Activated T-helper 1 cell treated with Interleukin-2 at 50 U/mL for 16 hours (primary cell): ENCODE measurements around the gene SLC2A13.

Source experiments
- DNase-seq: peaks from one replicate; pipeline ENCODE4 v3.0.0-alpha.2; 2020; ENCODE audit warnings: low read depth

Gene SLC2A13

GRCh38 chr12:40105515-40106201 is at the start of gene SLC2A13:
SLC2A13 (minus strand) TSS chr12:40106081; CDS start chr12:40105808, 273 bp downstream.
- peak; percentile 73 for DNase-seq

GRCh38 chr12:40154381-40154780 is 48.5 kb upstream of the SLC2A13 start:
- DNase-seq = no peak

DNA sequence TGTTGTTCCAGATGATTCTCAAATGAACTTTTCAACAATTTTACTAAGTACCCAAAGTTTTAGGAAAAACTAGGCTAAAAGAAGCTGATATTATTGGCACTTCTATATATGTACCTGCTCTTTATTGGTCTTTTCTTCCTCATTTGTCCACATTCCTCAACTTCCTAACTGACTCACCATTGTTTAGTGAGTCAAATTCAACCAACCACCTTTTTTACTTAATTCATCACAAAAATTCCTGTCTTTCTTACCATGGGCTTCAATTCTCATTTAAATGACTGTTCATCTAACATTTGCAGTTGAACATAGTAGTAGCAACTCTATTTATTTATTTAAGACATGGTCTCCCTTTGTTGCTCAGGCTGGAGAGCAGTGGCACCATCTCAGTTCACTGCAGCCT is 47.6 kb upstream of the SLC2A13 start:
- DNase-seq = no peak

DNA sequence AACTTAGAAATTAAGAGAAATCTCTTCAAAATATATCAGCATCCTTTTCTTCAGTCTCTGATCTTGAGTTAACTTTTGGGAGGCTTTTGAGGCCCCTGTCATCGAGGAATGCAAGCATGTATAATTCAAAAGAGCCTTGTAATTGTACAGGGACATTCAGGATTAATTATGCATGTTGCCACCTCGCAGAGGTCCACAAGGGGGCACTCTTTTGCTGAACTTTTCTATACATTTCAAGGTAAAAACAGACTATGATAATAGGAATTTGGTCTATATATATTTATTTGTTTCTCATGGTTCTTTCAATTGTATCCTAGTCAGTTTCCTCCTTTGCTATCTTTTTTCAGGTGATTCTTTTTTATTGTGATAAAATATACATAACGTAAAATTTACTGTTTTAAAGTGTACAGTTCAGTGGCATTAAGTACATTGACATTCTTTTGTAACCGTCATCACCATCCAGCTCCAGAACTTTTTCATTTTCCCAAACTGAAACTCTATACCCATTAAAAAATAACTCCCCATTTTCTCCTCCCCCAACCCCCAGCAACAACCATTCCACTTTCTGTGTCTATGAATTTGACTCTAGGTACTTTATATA is 47.0 kb upstream of the SLC2A13 start:
- peak; percentile 7 for DNase-seq

DNA sequence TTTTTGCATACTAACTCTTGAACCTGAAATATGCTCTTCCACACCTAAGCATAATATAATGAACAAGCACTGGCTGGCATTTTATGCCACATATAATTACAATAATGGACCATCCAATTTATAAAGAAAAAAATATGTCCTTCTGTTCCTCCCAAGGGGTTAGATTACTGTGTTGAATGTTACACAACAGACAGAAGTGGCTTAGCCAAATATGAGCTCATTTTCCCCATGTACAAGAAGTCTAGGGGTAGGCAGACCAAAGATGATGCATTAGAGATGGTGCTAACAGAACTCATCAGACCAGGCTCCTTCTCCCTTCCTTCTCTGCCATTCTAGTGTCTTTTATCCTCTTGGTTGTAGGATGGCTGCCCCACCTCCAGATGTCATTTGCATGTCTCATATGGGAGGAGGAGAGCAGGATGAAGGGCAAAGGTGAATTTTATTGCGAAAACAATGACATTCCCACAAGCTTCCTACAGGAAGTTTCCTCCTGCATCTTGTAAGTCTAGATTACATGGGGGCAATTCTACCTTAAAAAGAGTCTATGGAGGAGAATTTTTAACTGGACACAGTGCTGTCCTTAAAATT is 43.9 kb upstream of the SLC2A13 start:
- no peak for DNase-seq

GRCh38 chr12:40146800-40147797 is 41.2 kb upstream of the SLC2A13 start:
- DNase-seq = no peak

GRCh38 chr12:40145896-40146295 is 40.0 kb upstream of the SLC2A13 start:
- DNase-seq = no peak

DNA sequence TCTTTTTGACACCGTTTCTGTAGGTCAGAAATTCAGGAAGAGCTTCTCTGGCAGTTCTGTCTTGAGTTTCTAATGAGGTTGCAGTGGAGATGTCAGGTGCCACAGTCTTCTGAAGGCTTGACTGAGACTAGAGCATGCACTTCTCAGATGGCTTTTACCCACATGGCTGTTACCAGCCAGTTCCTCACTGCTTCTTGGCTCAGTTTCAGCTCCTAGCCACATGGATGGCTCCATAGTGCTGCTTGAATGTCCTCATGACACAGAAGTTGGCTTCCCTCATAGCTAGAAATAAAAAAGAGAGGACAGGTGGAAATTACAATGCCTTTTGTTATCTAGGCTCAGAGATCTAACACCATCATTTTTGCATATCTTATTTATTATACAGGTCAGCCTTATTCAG is 38.1 kb upstream of the SLC2A13 start:
- no peak for DNase-seq

DNA sequence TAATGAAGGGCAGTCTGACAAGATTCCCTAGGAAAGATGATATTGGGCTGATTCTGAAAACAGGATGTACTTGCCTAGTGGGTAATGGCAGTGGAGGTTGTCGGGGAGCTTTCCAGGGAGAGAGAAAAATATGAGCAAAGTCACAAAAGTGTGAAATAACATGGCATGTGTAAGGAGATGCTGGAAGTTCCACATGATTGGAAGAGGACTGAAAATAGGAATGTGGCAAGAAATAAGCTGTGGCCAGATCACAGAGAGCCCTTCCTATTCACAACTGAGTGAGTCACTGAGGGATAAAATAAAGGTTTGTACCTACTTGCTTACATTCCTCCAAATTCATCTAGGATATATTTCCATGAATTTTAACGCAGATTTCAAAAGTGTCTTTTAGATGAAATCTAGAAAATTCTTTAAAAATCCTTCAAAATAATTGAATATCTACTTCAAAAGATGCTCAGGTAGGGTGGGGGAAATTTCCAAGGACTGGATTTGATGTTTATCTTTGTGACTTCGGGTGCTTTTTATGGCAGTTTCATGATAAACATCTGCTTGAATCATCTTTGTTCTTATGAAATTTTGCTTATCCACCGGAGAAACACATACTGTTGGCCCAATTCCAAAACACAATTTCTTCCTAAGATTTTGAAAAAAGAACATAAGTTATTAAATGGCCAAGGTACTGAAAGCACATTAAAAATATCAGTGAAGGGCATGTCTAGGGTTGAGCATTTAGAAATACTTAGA is 36.3 kb upstream of the SLC2A13 start:
- no peak for DNase-seq

- no peak for DNase-seq
Measured at GRCh38 chr12:40138526-40138925, 32.6 kb upstream of the SLC2A13 start.

- DNase-seq = no peak
Measured at GRCh38 chr12:40137252-40137651, 31.4 kb upstream of the SLC2A13 start.

DNA sequence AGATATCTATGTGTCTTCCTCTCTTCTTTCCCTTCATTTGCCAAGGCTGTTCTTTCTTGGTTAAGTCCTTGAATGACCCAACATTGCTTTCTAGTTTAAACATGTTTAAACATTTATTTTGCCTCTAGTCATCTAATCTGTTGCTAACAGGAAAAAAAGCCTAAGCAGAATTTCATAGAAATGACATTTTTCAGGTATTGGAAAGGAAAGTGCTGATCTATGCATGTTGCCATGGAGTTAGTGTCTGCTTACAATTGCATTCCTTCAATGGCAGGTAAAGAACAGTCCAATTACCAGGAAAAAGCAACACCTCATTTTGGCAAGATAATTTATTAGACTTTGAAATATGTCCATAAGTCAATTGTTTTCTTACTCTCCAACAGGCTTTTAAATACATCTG is 21.5 kb upstream of the SLC2A13 start:
- no peak for DNase-seq

- no peak for DNase-seq
Measured at GRCh38 chr12:40123496-40123895, 17.6 kb upstream of the SLC2A13 start.

- DNase-seq = no peak
Measured at GRCh38 chr12:40122842-40123241, 17.0 kb upstream of the SLC2A13 start.

DNA sequence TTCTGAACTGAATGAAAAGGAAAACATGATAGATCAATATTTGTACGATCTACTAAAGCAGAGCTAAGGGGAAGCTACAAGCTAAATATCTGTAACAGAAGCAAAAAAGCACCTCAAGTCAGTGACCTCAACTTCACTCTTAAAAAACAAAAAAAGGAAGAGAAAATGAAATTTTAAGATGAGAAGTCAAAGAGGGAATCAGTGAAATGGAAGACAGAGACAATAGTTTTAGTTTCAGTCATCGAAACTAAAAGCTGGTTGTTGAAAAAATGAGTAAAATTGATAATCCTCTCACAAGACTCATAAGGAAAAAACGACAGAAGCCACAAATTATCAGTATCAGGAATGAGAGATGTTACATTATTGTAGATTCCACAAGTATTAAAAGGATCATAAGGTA is 11.9 kb upstream of the SLC2A13 start:
- no peak for DNase-seq

DNA sequence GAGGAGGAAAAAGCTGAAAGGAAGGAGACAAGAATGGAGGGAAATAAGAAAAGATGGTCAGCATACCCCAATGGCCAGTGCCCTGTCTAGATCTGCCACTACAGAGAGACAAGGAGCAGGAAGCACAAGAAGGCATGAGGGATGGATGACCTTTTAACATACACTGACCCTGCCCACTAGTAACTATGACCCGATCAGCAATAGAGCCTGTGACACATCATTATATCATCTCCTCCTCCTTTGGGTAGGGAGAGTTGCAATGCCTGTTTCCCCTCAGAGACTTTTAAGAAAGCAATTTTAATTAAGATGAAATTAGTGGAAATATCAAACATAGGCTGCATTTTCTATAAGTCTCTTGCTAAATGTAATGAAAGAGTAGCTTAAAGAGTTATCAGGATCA is 4.7 kb upstream of the SLC2A13 start:
- DNase-seq = no peak

- DNase-seq = no peak
Measured at GRCh38 chr12:40107803-40108620, 2.1 kb upstream of the SLC2A13 start.

DNA sequence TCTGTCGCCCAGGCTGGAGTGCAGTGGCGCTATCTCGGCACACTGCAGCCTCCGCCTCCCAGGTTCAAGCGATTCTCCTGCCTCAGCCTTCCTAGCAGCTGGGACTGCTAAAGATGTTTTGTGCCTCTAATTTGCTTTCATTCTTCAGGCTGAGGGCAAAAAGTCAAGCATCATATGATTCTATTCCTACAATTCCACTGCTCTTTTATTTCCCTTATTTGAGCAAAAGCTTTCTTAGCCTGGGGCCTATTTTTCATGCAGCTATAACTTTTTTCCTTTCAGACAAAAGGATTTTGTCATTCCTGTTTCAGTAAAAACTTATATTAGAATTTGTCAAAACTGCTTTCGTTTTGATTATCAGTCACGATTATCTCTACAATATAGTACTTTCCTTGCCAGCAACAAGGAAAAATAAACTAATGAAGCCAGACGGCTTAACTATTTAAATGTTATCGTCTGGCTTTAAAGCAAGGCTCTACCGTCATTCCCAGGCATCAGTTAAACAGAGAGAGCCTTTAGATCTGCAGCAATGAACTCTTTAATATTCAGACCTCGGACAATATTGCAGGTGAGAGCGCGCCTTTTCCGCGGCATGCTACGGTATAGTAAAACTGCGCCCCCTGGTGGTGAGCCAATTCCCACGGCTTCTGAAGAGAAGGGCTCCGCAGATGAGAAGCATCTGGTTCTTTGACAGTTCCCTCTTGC is 1.4 kb upstream of the SLC2A13 start:
- peak; percentile 77 for DNase-seq

- DNase-seq = no peak
Measured at GRCh38 chr12:40106655-40107054, 774 bp upstream of the SLC2A13 start.

DNA sequence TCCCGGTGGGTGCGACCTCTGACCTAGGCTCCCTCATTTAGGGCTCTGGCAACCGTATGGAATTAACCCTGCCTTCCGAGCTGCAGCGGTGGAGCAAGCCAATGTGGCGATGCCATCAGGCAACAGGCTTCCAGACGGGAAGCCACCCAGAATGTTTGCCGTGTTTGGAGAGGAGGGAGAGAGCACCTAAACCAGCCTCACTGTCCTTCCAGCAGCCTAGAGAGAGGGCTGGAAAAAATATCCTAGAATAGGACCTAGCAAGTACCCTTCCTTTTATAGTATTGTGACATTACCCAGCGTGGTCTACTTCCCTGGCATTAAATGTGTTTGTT is 287 bp upstream of the SLC2A13 start:
- DNase-seq = no peak

DNA sequence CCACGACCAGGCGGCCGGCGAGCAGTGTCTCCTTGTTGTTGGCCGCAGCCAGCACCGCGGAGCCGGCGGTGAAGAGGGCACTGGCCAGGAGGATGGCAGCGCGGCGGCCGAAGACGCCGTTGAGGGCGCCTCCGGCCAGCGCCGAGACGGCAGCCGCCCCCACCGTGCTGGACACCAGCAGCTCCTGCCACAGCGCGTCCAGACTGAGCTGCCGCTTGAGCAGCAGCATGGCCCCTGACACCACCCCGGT is 691 bp downstream of the SLC2A13 start:
- peak; percentile 1 for DNase-seq
